DLD1 (cell line): ENCODE measurements around the gene CCL27.
"Not testable (repeated sequence)": the region's sequence is repeated elsewhere in the genome, so short reads cannot be mapped to it uniquely, and the experiment has no call there.

Experiments used
- in situ Hi-C: cut with HindIII; loops from 2 replicates; pipeline ENCODE4 v1.10.0; 2017; ENCODE audit warnings: low sequenced_read_pairs

The CCL27 gene

DNA sequence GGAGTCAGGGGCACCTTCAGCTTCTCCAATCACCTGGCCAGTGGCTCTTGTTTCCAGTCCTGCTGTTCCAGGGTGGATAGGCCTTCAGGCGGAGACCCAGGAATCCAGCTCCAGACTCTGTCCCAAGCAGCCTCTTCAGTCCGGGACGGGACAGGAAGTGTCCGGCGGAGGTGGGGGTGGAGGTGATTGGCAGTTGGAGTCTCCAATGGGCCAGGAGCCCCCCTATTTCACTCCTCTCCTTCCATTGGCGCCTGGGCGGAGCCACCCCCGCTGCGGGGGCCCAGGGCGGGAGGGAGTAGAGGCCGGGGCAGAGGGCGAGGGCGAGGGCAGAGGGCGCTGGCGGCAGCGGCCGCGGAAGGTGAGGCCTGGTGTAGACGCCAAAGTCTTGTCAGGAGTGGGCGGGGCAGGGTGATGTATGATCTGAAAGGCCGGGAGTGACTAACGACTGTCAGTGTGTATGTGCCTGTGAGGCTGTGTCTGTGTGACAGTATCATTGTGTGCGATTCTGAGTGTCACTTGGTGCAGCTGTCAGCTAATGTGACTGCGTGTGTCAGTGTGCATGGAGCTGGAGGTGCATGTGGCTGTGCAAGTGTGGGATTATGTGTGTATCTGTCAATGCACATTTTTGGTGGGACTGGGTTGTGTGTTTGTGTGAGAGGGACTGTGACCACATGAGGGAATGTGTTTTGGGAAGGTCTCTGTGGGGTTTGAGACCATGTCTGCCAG lies 10.4 kb downstream of the CCL27 start, which contains the start of gene IL11RA:
IL11RA (plus strand) TSS at position 310 of the 726 bp plus-strand sequence. CDS start 3,033 bp downstream, outside the sequence.
- in situ Hi-C loops: no loop called here

DNA sequence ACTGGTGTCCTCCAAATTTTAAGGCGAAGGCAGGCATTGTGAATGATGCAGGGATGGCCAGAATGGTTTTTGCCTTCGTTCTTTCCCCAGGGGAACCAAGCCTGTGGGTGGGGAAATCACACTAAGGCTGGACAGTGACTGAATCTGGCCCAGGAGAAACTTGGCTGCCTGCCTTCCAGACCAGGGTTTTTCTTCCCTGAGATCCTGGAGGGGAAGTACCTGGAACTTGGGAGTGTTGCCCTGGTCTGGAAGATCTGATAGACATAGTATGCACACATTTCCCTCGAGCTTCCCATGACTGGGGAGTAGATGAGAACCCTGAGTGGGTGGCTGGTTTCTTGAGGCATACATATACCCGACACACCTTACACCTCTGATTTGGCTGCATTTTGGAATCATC lies 11.1 kb downstream of the CCL27 start:
- in situ Hi-C loops: no loop called here

DNA sequence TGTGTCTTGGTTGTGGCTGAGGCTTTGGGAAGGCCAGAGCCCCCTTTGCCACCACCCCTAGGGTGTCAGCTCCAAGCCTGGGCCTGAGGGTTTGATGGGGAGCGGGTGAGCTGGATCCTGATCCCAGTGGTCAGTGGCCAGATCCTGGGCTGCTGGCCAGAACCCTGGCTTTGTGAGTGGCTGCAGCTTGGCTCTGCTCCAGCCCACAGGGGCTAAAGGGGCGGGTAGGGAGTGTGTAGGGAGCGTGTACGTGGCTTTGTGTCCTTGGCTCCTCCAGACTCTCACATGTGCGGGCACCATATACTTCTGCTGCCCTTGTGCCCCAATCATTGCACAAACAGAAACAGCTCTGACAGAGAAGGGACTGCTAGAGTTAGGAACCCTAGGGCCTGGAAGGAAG lies 11.6 kb downstream of the CCL27 start:
- in situ Hi-C loops: no loop called here

DNA sequence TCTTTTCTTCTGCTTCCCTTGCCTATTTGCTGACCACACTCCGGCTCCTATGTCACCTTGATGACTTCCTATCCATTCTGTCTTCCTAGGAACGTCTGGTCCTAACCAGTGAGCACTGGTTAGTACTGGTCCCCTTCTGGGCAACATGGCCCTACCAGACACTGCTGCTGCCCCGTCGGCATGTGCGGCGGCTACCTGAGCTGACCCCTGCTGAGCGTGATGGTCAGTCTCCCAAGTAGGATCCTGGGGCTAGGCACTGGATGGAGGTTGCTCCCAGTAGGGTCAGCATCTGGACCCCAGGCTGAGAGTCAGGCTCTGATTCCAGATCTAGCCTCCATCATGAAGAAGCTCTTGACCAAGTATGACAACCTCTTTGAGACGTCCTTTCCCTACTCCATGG lies 13.8 kb downstream of the CCL27 start:
- in situ Hi-C loops: no loop called here

DNA sequence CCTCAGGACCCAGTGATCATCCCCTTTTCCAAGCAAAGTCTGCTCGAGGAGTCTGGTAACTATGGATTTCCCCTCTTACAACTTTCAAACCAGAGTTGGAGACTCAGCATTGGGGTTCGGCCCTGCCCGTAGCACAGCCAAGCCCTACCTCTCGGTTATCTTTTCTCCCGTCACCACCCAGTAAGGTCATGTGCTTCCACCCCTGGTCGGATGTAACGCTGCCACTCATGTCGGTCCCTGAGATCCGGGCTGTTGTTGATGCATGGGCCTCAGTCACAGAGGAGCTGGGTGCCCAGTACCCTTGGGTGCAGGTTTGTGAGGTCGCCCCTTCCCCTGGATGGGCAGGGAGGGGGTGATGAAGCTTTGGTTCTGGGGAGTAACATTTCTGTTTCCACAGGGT lies 14.8 kb downstream of the CCL27 start:
- in situ Hi-C loops: no loop called here

DNA sequence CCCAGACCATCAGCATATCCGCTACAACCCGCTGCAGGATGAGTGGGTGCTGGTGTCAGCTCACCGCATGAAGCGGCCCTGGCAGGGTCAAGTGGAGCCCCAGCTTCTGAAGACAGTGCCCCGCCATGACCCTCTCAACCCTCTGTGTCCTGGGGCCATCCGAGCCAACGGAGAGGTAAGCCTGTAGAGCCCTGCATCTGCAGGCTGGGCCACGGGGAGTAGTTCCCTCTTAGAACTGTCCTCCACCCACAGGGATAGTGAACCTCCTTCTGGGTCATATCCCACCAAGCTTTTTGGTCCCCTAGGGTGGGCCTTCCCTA lies 15.4 kb downstream of the CCL27 start:
- in situ Hi-C loops: no loop called here

DNA sequence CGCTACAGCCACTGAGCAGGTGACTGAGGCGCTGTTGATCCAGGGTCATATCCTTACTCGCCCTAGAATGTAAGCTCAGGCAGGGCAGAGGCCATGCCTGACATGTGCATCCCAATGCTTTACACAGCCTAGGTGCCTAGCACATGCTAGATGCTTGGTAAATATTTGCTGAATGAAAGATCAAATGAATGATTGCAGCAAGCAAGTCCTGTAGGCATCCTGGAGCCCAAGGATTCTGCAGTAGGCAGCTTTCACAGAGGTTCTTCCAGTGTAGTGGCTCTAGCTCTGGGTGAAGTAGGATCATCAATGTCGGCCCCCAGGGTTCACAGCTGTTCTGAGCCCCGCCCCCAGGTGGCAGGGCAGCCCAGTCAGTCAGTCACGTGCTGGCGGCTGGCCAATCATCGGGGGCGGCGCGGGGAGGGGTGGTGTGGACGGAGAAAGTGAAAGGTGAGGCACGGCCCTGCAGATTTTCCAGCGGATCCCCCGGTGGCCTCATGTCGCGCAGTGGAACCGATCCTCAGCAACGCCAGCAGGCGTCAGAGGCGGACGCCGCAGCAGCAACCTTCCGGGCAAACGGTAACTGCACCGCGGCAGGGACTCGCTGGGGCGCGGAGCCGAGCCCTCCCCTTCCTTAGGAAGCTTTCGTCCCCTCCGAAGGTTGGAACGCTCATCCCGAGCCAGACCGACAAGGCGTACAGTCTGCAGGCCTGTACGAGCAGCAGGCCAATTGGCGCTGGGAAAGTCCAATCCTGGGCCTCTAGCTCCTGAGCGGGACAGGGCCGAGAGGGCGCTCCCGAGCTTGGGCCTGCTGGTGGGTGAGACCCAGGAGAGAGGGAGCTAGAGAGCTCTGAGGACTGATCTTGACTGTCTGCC lies 16.0 kb downstream of the CCL27 start, which contains the start of gene GALT:
GALT (plus strand) TSS at position 465 of the 873 bp plus-strand sequence; CDS start at position 495, 30 bp downstream.
- in situ Hi-C loops: no loop called here

DNA sequence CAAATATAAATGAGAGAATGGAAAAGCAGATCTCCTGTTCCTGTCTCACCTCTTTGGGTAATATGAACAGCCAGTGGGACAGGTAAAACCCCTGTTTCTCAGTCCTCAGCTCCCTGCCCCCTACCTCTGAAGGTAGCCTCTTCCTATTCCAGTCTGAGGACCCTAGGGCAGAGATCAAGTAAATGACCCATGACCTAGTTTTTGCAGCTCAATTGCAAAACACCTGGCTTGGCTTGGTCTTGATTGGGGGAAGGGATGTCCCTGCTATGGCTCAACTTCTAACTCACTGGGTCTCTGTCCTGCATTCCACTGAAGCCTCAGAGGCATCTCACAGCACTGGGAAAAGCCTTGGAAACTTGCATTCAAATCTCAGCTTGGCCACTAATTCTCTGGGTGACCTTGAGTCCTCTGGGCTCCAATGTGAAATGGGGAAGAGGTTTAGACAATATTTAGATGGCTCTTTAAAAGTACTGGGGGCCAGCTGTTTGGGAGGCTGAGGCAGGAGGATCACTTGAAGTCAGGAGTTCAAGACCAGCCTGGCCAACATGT lies 17.6 kb downstream of the CCL27 start:
- in situ Hi-C loops: no loop called here

DNA sequence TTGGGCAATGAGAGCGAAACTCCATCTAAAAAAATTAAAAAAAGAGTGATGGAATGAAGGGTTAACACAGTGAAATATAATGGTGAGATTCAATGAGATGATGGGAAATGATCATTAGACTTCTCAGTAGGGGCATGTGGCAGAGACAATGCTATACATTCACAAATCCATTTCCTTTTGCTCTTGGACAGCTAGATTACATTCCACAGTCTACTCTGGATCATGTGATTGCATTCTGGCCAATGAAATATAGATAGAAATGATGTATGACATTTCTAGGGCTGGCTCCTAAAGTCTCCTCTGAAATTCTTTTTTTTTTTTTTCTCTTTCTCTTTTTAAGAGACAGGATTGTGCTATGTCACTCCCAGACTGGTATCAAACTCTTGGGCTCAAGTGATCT lies 19.8 kb downstream of the CCL27 start:
- in situ Hi-C loops: no loop called here

DNA sequence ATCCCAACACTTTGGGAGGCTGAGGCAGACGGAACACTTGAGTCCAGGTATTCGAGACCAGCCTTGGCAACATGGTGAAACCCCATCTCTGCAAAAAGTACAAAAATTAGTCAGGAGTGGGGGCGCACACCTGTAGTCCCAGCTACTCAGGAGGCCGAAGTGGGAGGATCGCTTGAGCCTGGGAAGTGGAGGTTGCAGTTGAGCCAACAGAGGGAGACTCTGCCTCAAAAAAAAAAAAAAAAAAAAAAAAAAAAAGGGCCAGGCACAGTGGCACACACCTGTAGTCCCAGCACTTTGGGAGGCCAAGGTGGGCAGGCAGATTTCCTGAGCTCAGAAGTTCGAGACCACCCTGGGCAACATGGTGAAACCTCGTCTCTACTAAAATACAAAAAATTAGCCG lies 23.1 kb downstream of the CCL27 start:
- in situ Hi-C loops: not testable (repeated sequence)

DNA sequence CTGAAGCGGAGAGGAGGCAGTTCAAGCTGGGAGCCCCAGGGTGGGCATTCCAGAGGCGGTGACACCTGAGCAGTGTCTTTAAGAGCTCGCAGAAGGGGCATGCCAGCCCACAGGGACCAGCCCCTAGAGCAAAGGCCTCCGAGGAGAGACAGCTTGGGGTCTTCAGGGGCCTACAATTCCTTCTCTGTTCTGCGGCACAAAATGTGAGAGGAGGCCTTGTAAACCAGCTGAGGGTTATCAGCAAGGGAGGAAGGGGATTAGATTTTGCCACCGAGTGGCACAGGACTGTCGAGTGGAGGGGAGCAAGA lies 24.4 kb downstream of the CCL27 start:
- in situ Hi-C loops: no loop called here

DNA sequence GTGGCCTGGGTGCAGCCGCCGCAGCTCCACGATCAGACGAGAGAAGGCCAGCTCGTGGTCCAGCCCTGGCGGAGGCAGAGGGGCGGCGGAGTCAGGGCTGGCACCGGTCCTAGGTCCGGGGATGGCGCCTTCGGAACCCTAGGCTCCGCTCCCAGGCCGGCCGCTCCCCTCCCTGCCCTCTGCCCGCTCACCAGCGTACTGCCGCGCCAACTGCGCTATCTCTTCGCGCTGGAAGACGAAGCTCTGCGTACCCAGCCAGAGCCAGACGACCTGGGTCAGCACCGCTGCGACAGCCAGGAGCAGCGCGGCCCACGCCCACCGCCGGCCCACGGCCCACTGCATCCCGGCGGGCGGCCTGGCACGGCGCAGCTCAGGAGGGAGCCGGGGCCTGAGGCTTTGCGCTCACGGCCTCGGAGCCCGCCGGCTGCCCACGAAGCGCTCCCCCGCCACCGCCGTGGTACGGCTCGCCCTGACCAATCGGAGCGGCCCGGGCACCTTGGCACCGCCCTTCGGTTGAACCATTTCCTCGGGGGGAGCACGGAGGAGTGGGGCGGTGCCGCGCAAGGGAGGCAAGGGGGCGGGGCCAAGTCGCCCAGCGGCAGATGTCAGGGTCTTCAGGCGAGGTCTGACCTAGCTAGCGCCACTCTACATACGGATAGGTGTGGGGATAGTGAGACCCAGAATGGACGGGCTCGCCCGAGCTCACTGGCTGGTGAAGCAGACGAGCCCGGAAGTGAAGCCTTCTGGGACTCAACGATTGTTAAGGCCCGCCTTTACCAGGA lies 24.9 kb downstream of the CCL27 start, which contains the start of gene SIGMAR1:
SIGMAR1 (minus strand) TSS at position 432 of the 782 bp plus-strand sequence; CDS start at position 342, 90 bp downstream.
- in situ Hi-C loops: no loop called here

DNA sequence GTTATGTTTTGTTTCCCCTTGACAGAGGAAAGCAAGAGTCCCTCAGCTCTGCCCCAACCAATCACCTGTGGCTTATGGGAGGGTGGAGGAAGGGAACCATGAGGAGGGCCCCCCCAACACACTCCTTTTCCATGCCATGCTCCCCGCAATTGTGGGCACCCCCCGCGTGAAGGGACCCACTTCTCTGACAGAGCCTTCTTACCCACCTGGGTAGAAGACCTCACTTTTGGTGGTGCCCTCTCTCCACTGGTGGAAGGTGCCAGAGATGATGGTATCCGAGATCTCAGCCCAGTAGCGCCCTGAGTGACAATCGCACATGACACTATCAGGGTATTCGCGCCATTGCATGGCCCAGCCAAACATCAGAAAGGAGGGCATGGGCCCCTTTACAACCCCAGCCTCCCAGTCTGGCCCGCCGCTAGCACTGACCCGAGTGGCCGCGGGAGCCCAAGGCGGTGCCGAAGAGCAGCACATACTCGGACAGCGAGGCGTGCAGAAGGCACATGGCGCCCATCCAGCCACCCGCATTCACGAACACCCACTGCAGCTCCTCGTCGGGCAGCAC lies 25.6 kb downstream of the CCL27 start:
- in situ Hi-C loops: no loop called here

DNA sequence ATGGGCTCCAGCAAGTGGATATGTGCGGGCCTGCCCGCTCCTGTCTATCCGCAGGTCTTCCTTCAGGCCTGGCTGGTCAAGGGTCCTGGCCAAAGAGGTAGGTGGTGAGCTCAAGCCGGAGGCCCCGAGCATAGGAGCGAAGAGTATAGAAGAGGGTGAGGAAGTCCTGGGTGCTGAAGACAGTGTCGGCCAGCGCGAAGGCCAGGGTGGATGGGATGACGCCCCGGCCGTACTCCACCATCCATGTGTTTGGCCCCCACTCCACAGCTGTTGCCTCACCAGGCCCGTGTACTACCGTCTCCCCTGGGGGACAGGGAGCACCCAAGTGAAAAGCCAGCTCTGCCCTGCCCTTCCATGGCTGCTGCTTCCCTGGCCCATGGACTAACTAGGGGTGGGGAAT lies 26.9 kb downstream of the CCL27 start:
- in situ Hi-C loops: no loop called here

DNA sequence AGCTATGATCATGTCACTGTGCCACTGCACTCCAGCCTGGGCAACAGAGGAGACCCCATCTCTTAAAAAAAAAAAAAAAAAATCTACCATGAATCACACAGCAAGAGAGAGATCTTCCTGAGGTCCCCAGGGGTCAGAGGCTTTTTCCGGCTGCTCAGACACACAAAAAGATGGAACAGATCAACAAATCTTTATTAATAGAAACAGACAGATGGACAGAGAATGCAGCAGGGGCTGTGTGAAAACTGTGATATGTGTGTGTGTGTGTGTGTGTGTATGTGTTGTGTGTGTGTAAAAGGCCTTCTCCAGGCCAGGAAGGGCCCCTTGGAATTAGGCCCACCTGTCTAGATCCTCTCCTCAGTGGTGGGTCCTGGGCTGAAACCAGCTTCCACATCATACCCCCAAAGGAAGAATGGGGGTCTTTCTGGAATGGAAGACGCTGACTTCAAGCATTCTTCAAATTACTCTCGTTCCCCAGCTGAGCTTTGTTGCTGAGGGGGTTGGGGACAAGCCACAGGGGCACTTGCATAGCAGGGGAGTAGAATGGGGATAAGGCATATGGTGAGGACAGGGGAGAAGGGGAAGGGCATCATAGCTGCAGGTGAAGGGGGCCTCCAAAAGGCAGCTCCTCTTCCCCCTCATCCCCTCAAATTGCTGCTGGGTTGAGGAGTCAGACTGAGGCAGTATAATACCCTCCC lies 27.8 kb downstream of the CCL27 start:
- in situ Hi-C loops: no loop called here

DNA sequence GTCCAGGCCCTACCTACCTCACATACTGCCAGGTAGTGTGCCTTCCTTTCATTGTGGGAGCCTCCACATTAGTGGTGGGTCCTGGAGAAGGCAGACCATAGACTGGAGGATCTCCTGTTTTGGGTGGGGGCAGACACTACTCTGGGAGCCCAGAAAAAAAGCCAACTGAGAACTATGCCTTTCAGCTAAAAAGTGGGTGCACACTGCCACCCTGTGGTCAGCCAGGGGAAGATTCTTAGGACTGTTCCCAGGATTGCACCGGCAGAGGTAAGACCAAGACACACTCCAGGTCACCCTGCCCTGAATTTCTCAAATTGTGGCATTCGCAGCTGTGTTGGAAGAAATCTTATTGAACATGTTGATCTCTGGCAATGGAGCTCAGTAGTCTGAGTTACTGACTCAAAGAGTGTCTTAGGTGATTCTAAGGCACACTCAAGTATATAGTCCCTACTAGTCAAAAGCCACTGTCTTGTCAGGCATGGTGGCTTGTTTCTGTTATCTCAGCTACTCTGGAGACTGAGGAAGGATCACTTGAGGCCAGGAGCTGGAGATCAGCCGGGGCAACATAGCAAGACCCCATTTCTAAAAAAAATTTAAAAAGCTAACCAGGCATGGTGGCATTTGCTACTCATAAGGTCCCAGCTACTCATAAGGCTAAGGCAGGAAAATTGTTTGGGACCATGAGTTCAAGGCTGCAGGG lies 28.5 kb downstream of the CCL27 start:
- in situ Hi-C loops: no loop called here

DNA sequence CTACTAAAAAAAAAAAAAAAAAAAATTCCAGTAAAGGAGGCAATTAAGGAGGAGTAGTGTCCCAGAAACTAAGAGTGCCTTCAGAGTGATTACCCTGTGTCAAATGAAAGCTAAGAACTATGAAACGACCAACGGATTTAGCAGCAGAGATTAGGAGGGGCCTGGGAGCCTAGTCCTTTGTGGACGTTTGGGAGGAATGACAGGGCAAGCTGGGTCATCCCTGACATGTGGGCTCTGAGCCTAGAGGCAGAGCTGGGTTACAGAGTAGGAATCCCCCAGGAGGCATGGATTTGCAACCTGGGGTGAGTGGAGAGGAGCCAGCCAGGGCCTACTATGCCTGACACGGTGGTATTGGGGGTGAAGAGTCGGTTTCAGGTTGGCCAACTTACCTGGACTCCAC lies 29.3 kb downstream of the CCL27 start:
- in situ Hi-C loops: no loop called here

DNA sequence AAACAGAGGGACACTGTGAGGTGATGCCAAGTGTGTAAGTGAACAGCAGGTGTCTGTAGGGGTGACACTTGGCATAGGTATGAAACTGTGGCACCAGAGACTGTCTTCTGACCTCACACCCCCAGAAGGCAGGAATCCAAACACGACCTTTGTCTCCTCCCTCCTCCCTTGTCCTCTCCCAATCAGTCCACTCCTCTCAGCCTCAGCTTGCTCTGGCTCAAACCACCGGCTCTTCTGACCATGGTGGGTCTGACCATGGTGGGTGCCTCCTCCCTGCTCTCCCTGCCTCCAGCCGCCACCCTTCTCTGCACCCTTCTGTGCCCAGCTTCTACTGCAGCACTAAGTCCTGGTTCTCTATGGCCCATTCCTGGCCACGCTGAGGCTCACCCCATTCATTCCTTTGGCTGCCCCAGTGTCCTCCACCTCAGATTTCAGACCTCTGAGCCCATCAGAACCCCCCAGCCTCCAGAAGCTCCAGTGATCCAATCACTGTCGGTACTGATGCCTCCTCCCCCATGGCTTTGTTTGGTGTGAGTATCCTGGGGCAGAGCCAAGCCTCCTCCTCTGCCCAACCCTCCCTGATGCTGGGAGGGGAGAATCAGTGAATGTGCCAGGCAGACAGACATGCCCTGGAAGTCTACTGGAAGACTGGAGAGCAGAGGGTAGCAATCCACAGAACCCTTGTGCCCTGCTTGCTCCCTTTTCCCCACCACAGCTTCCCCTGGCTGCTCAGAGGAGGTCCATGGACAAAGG lies 31.9 kb downstream of the CCL27 start:
- in situ Hi-C loops: no loop called here

DNA sequence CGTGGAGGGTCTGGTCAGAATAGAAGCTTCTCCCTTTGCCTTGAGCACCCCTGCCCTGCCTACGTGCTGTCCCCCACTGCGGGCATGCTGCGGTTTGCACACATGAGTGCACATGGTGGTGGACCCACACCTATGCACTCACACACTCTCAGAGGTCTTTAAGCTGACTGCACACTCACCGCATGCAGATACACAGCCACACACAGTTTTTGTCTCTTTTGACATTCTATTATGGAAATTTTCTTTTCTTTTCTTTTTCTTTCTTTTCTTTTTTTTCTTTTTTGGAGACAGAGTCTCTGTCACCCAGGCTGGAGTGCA lies 33.0 kb downstream of the CCL27 start:
- in situ Hi-C loops: no loop called here
